K562 (cell line): ENCODE measurements around the gene CUL9. TPM values are rescaled to one million over a fixed set of nuclear protein-coding genes. Genes with fewer than 3 reads are reported as not detected.
A peak's percentile ranks its signal among the peaks of the same experiment; 100 is the strongest.

Experiments used
- ATAC-seq: fragments of 200-7000 bp; cut with Tn5 transposase; 3 replicates; pipeline ENCODE4 v1.9.1; 2020; ENCODE audit warnings: moderate library complexity
- BruUV-seq: library from RNA; stranded (reverse); fragments of 400-500 nt; replicated peaks from 2 replicates; lab custom pipeline; 2021; lab: Mats Ljungman, UMichigan
- CTCF ChIA-PET: fragments of 300-600 bp; formaldehyde crosslinking; extraction: SDS; loops from one replicate; lab custom pipeline; 2021; ENCODE audit warnings: low intra/inter-chr PET ratio; lab: Yijun Ruan, JAX
- POLR2A ChIA-PET: fragments of 300-600, 350-650 bp; sonication (Branson Sonifier 250); formaldehyde crosslinking; extraction: SDS; loops from one replicate; lab custom pipeline; 2021; ENCODE audit warnings: antibody characterized with exemption, inconsistent platforms; lab: Yijun Ruan, JAX
- DNase-seq, 4 experiments: peaks; one replicate each; pipeline versions ENCODE4 v3.0.0 to v3.0.0-alpha.2; 2011 to 2018; ENCODE audit warnings: low spot score in 3 of 4, mixed read lengths in 3 of 4; ENCODE audit errors: extremely low read depth in 1 of 4
- FAIRE-seq: peaks from 2 replicates; lab custom pipeline; 2011; peaks lifted over from hg19 to GRCh38; lab: Jason Lieb, UNC
- H2AFZ ChIP-seq: 2 replicates; pipeline ENCODE4 v1.6.0; 2011; ENCODE audit warnings: low read depth, low read length, control low read depth, inconsistent platforms
- H3K27ac ChIP-seq: fragments of 200-600 bp; 3 replicates; pipeline ENCODE4 v1.8.0; 2011; ENCODE audit warnings: low read depth, mild to moderate bottlenecking, control low read depth, inconsistent platforms, low read length, moderate library complexity, mixed read lengths; ENCODE audit errors: extremely low read depth
- H3K27me3 ChIP-seq, 2 experiments: fragments of 300-600 bp in 1 of 2; 2 replicates in 1 of 2; 3 replicates in 1 of 2; pipeline versions ENCODE4 v1.6.0 to v1.8.0; 2011; ENCODE audit warnings: inconsistent platforms in 2 of 2, low read length in 2 of 2, mild to moderate bottlenecking in 1 of 2, mixed read lengths in 1 of 2, moderate library complexity in 1 of 2; ENCODE audit not compliant: control insufficient read depth in 2 of 2, insufficient read depth in 2 of 2
- H3K36me3 ChIP-seq: fragments of 300-600 bp; 3 replicates; pipeline ENCODE4 v1.8.0; 2011; ENCODE audit warnings: mild to moderate bottlenecking, low read length, inconsistent platforms; ENCODE audit not compliant: control insufficient read depth, insufficient read depth
- H3K4me1 ChIP-seq, 2 experiments: fragments of 200-600 bp in 1 of 2; replicated peaks in 1 of 2; 2 replicates in 1 of 2; 3 replicates in 1 of 2; pipeline versions ENCODE4 v1.5.1 to v1.8.0; 2011; ENCODE audit warnings: inconsistent platforms in 2 of 2, low read length in 2 of 2, mild to moderate bottlenecking in 1 of 2, mixed read lengths in 1 of 2, moderate library complexity in 1 of 2; ENCODE audit not compliant: control insufficient read depth in 2 of 2, insufficient read depth in 2 of 2
- H3K4me2 ChIP-seq: 2 replicates; pipeline ENCODE4 v1.6.1; 2011; ENCODE audit warnings: low read length, control low read depth, inconsistent platforms, mixed read lengths; ENCODE audit not compliant: insufficient read depth
- H3K4me3 ChIP-seq: fragments of 200-600 bp; sonication (generic), shearing (Covaris generic); 2 replicates; pipeline ENCODE4 v1.5.1; 2016; ENCODE audit warnings: control low read depth, inconsistent platforms
- H3K79me2 ChIP-seq: fragments of 200-600 bp; 3 replicates; pipeline ENCODE4 v1.8.0; 2011; ENCODE audit warnings: low read length, inconsistent platforms; ENCODE audit not compliant: control insufficient read depth, insufficient read depth
- H3K9ac ChIP-seq, 2 experiments: 2 replicates each; pipeline versions ENCODE4 v1.6.0 to v1.6.1; 2011; ENCODE audit warnings: low read depth in 2 of 2, low read length in 2 of 2, control low read depth in 1 of 2, inconsistent platforms in 1 of 2, mild to moderate bottlenecking in 1 of 2, mixed read lengths in 1 of 2; ENCODE audit not compliant: insufficient read depth in 1 of 2
- H3K9me1 ChIP-seq: one replicate; pipeline ENCODE4 v1.6.0; 2011; ENCODE audit warnings: inconsistent platforms, mild to moderate bottlenecking, low read length, moderate library complexity; ENCODE audit not compliant: control insufficient read depth, insufficient read depth
- H3K9me3 ChIP-seq: replicated peaks from 2 replicates; pipeline ENCODE4 v1.5.1; 2011; ENCODE audit warnings: low read depth, low read length, inconsistent platforms; ENCODE audit not compliant: control insufficient read depth, insufficient read depth
- H4K20me1 ChIP-seq: replicated peaks from 2 replicates; pipeline ENCODE4 v1.6.1; 2011; ENCODE audit warnings: low read length, inconsistent platforms, mixed read lengths; ENCODE audit not compliant: control insufficient read depth, insufficient read depth
- EZH2 ChIP-seq: IDR thresholded peaks from 2 replicates; pipeline ENCODE4 v1.6.1; 2012; ENCODE audit warnings: low read depth, mild to moderate bottlenecking, inconsistent platforms, low read length, borderline replicate concordance
- JUN ChIP-seq, 2 experiments: sonication (generic) in 1 of 2; formaldehyde crosslinking in 1 of 2; IDR thresholded peaks; 2 replicates each; pipeline versions ENCODE4 v1.6.1 to v1.8.0; 2012 to 2022; ENCODE audit warnings: borderline replicate concordance in 2 of 2, mild to moderate bottlenecking in 2 of 2, improper control_type of control experiment in 1 of 2, low read depth in 1 of 2, low read length in 1 of 2, missing genetic modification reagents in 1 of 2
- MEIS2 ChIP-seq: fragments of 450-650 bp; IDR thresholded peaks from 2 replicates; pipeline ENCODE4 v1.6.1; 2014; ENCODE audit warnings: mild to moderate bottlenecking; ENCODE audit not compliant: partially characterized antibody
- TEAD2 ChIP-seq: fragments of 450-650 bp; IDR thresholded peaks from 2 replicates; pipeline ENCODE4 v1.6.1; 2016; ENCODE audit warnings: missing genetic modification characterization, control low read depth, missing compliant biosample characterization
- TEAD4 ChIP-seq, 2 experiments: sonication (generic) in 1 of 2; formaldehyde crosslinking in 1 of 2; IDR thresholded peaks; 2 replicates each; pipeline versions ENCODE4 v1.6.1 to v1.8.0; 2012 to 2022; ENCODE audit warnings: borderline replicate concordance in 1 of 2, inconsistent platforms in 1 of 2, low read length in 1 of 2, mild to moderate bottlenecking in 1 of 2, missing genetic modification reagents in 1 of 2
- ZNF354B ChIP-seq: fragments of 250-450 bp; sonication (Bioruptor Pico); IDR thresholded peaks from 2 replicates; pipeline ENCODE4 v1.4.0; 2020
- ZNF586 ChIP-seq: fragments of 450-650 bp; formaldehyde crosslinking; conservative IDR thresholded peaks from 2 replicates; pipeline ENCODE4 v1.4.0; 2020; ENCODE audit warnings: mild to moderate bottlenecking, moderate library complexity
- ZNF589 ChIP-seq: fragments of 200-800 bp; sonication (Bioruptor generic); IDR thresholded peaks from 2 replicates; pipeline ENCODE4 v1.6.1; 2016; ENCODE audit warnings: low read depth, missing genetic modification characterization, missing compliant biosample characterization
- WGBS: fragments of 100-300 bp; shearing (Covaris generic); methylation state at CpG from one replicate; pipeline ENCODE4 v1.1.6; 2016; ENCODE audit warnings: low coverage, mixed read lengths; ENCODE audit not compliant: insufficient coverage; ENCODE audit errors: missing lambda C conversion rate; 5-methylcytosine and 5-hydroxymethylcytosine counted together
- in situ Hi-C: fragments of 300-500 bp; cut with MboI; formaldehyde crosslinking; loops from 4 replicates; pipeline ENCODE4 v1.15.0; 2018; ENCODE audit warnings: inconsistent platforms, mixed read lengths
- intact Hi-C: fragments of 100-400 bp; cut with micrococcal nuclease; formaldehyde crosslinking; loops from 2 replicates; pipeline ENCODE4 v1.14.2; 2022
- polyA plus RNA-seq, 8 experiments: library from polyadenylated mRNA; depleted of rRNA in 4 of 8; stranded (reverse) in 5 of 8; unstranded in 3 of 8; fragments of >200 nt; fragmentation: Nextera tagmentation in 2 of 8; fragmentation: Illumina TruSeq in 1 of 8; extraction: Ambion mirVana in 2 of 8; extraction: Trizol in 1 of 8; gene quantifications; 2 replicates each; pipeline versions ENCODE4 v1.2.1 to v1.2.3, GENCODE V29; 2011 to 2014; ENCODE audit warnings: inconsistent platforms in 1 of 8, missing spikeins in 1 of 8
- total RNA-seq, 7 experiments: library from RNA; depleted of rRNA in 6 of 7; stranded (reverse); fragments of >200 nt in 6 of 7; fragmentation: Illumina TruSeq in 2 of 7; extraction: Trizol in 2 of 7; gene quantifications; 2 replicates each; pipeline versions ENCODE4 v1.2.1 to v1.2.3, GENCODE V29; 2011 to 2021; ENCODE audit warnings: low replicate concordance in 1 of 7
- TF ChIP-seq, protein P1 (sequence below): sonication (generic); formaldehyde crosslinking; IDR thresholded peaks from 2 replicates; pipeline ENCODE4 v1.9.0; 2022; ENCODE audit warnings: mild to moderate bottlenecking, missing genetic modification reagents

The CUL9 gene
- total and polyA plus RNA-seq, 9 of the 15 experiments (the other 6 are each of a cell fraction or from before 2014, with no cell fraction given): 0.50 to 20.7 (median 6.6) TPM

GRCh38 chr6:43174263-43175112 is 7.5 kb upstream of the CUL9 start (continued):
- no peak for TF ChIP-seq TEAD2 (tag)
- TF ChIP-seq ZNF354B: no peak
- TF ChIP-seq JUN (IDR thresholded peaks at IDR 0.05; ENCODE audit: borderline replicate concordance, low read depth, low read length): peak; percentile 87; the same call in 1 of the 2 replicates
- TF ChIP-seq JUN (CRISPR knock-in tag; IDR thresholded peaks at IDR 0.05; ENCODE audit: borderline replicate concordance): no peak
- no peak for TF ChIP-seq ZNF586
- TF ChIP-seq EZH2: no peak
- TF ChIP-seq MEIS2: peak; percentile 58

DNA sequence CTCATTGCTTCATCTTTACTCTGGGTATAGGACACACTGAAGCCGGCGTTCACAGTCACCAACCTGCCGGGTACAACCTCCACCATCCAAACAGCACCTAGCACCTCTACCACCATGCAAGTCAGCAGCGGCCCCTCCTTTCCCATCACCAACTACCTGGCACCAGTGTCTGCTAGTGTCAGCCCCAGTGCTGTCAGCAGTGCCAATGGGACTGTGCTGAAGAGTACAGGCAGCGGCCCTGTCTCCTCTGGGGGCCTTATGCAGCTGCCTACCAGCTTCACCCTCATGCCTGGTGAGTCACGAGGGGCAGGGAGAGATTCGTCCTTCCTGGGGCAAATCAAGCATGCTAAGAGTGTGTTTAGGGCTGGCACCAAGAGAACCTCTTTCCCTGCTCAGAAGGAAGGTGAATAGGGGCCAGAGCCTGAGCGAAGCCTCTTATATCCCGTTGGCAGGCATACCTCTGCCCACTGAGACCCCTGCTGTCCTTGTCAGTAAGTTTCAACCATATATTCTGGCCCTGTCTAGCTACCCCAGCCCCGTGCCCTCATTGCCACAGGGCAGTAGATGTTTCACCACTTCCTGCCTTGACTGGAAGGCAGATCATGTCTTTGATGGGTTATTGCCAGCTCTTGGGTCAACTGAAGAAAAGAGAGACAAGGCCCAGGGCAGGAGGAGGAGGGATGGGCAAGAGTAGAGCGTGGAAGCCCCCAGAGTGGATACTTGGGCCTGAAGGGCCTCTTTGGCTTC is 6.1 kb upstream of the CUL9 start:
- in situ Hi-C loops (no loop called here), intact Hi-C loops (no loop called here)
- TF ChIP-seq ZNF589 (CRISPR knock-in tag): no peak
- no peak for TF ChIP-seq TEAD4 (IDR thresholded peaks at IDR 0.05; ENCODE audit: low read length)
- 0 out of 2 replicates have a peak, but pooled peaks have one; percentile 64 for TF ChIP-seq TEAD4 (CRISPR knock-in tag; IDR thresholded peaks at IDR 0.05; ENCODE audit: borderline replicate concordance)
- TF ChIP-seq, protein P1, sequence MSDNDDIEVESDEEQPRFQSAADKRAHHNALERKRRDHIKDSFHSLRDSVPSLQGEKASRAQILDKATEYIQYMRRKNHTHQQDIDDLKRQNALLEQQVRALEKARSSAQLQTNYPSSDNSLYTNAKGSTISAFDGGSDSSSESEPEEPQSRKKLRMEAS: peak; percentile 21; the same call in 1 of the 2 replicates
- ChIA-PET CTCF (no interaction called here), POLR2A (interaction anchor here (0.6 kb wide), 1 partner anchor 334 kb away, joined by 4 read pairs; the partner anchor contains the start of gene LRRC73)
- DNase-seq (no peak), ATAC-seq (no peak), FAIRE-seq (no peak)
- Histone ChIP-seq H3K4me1 (peaks cover 36 to 54% of the 10 kb centered on the region in 2 experiments), H3K27ac (no peak overlapping the region), H3K9me3 (no peaks in the 10 kb centered on the region), H4K20me1 (peaks cover 32% of the 10 kb centered on the region), H3K9ac (peak overlapping the region in 1 of 2 experiments; percentile 65; a peak in 2 of 4 replicates), H3K9me1 (peaks cover 6% of the 10 kb centered on the region), H3K36me3 (peaks cover 62% of the 10 kb centered on the region), H3K79me2 (peaks cover 41% of the 10 kb centered on the region), H2AFZ (no peak overlapping the region), H3K4me3 (no peak overlapping the region), H3K27me3 (no peaks in the 10 kb centered on the region), H3K4me2 (no peak overlapping the region)
- BruUV-seq: no TSS peak
- WGBS: 87% methylated on average over 11 of the region's 11 CpGs
